Astrocyte (in vitro differentiated cells and primary cell): Measurements from ENCODE around the gene CHP1.

Source experiments
- EZH2 ChIP-seq: IDR thresholded peaks from 2 replicates; pipeline ENCODE4 v1.6.1; 2012; ENCODE audit warnings: mild to moderate bottlenecking, low read length, inconsistent platforms; ENCODE audit not compliant: insufficient read depth
- TF ChIP-seq, protein P1 (sequence below): IDR thresholded peaks from 2 replicates; pipeline ENCODE4 v1.5.1; 2011; ENCODE audit warnings: low read depth, mild to moderate bottlenecking, inconsistent platforms, low read length, moderate library complexity; ENCODE audit not compliant: insufficient read depth

- TF ChIP-seq, protein P1, sequence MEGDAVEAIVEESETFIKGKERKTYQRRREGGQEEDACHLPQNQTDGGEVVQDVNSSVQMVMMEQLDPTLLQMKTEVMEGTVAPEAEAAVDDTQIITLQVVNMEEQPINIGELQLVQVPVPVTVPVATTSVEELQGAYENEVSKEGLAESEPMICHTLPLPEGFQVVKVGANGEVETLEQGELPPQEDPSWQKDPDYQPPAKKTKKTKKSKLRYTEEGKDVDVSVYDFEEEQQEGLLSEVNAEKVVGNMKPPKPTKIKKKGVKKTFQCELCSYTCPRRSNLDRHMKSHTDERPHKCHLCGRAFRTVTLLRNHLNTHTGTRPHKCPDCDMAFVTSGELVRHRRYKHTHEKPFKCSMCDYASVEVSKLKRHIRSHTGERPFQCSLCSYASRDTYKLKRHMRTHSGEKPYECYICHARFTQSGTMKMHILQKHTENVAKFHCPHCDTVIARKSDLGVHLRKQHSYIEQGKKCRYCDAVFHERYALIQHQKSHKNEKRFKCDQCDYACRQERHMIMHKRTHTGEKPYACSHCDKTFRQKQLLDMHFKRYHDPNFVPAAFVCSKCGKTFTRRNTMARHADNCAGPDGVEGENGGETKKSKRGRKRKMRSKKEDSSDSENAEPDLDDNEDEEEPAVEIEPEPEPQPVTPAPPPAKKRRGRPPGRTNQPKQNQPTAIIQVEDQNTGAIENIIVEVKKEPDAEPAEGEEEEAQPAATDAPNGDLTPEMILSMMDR = no peak
- no peak for TF ChIP-seq EZH2
Measured at GRCh38 chr15:41291065-41291631, 60.1 kb downstream of the CHP1 start.
